Choroid plexus epithelial cell (primary cell): ENCODE data around the gene ENTR1.

Experiments
- DNase-seq: peaks from one replicate; pipeline ENCODE4 v3.0.0-alpha.2; 2010; ENCODE audit warnings: low read depth
- H3K4me3 ChIP-seq: 2 replicates; pipeline ENCODE4 v1.5.1; 2011; ENCODE audit warnings: low read depth, mild to moderate bottlenecking, control low read depth, low read length, moderate library complexity
- CTCF ChIP-seq: conservative IDR thresholded peaks from 2 replicates; pipeline ENCODE4 v1.5.1; 2011; ENCODE audit warnings: low read depth, mild to moderate bottlenecking, control low read depth, inconsistent platforms, low read length, moderate library complexity

The ENTR1 gene

GRCh38 chr9:136353757-136354488, 56.5 kb downstream of the ENTR1 start:
- no peak overlapping the region for H3K4me3 ChIP-seq
- TF ChIP-seq CTCF = no peak
- no peak for DNase-seq

GRCh38 chr9:136353088-136353487, 57.3 kb downstream of the ENTR1 start:
- H3K4me3 ChIP-seq = no peak overlapping the region
- no peak for TF ChIP-seq CTCF

DNA sequence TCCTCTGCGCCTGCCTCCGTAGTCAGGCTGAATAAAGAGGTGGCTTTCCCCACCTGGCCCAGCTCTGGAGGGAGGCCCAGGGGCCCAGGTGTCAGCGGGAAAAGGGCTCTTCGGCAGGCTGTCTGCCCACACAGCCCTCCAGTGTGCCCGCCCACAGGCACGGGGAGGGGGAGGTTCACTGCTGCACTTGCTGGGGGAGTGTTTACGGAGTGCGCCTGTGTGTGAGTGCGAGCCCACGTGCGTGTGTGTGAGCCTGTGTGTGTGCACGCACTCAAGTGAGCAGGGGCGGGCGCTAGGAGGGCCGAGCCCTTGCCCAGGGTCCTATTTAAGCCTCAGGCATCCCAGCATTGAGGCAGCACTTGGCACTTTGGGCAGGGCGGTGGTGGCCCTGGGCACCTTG, 57.7 kb downstream of the ENTR1 start:
- no peak for DNase-seq
- no peak for TF ChIP-seq CTCF
- H3K4me3 ChIP-seq = no peak overlapping the region

More at GRCh38 chr9:136353088-136353487, 57.3 kb downstream of the ENTR1 start:
- DNase-seq = no peak
